ENCODE data around the gene FAM72D.
"Not testable (repeated sequence)": the region's sequence is repeated elsewhere in the genome, so short reads cannot be mapped to it uniquely, and the experiment has no call there.

GRCh38 chr1:145119842-145120241 is 24.1 kb downstream of the FAM72D start:
- TF ChIP-seq CTCF, POLR2AphosphoS5 (IDR thresholded peaks at IDR 0.05): not testable (repeated sequence)
